ENCODE data around the gene ZFP90.

GRCh38 chr16:68514511-68514910, 24.6 kb upstream of the ZFP90 start:
- TF ChIP-seq POLR2A (IDR thresholded peaks at IDR 0.05) (no peak), CTCF (IDR thresholded peaks at IDR 0.05) (no peak)

Measured in gastroesophageal sphincter (tissue), 3 donors.